ENCODE results near the gene COX6B2. TPM values are rescaled to one million over a fixed set of nuclear protein-coding genes. Genes with fewer than 3 reads are reported as not detected.

Gene COX6B2
- total RNA-seq, 1 donor from 2014 or later, result 0.17 TPM

DNA sequence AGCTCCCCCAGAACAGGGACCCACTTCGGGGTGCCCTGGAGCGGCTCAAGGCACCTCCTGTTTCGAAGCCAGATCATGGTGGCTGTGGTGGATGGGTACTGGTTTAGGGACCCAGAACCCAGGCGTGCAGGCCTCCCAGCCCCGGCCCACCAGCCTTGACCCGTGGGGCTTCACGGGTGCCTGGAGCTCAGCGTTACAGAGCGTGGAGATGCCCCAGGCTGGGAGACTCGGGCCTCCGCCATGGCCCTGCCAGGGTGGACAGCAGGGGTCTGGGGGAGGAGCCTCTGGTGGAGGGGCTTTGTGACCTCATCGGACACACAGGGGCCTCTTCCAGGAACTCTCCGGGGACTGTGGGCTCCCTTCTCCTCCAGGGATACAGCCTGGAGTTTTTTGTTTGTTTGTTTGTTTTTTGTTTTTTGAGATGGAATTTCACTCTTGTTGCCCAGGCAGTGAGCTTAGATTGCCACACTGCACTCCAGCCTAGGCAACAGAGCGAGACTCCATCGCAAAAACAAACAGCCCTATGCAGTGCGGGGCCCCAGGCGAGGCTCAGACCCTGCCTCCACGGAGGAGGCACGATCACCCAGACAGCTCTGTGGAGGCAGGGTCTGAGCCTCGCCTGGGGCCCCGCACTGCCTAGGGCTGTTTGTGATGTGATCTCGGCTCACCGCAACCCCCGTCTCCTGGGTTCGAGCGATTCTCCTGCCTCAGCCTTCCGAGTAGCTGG is 8.6 kb upstream of the COX6B2 start, which contains the start of gene GARIN5B:
Gene GARIN5B, minus strand, starts transcription at position 271 of the 727 bp plus-strand sequence. Its CDS starts 194 bp downstream, at position 77.
- Mint-ChIP-seq H3K36me3 (ENCODE audit: low read depth) (no peaks in the 10 kb centered on the region), H3K27ac (ENCODE audit: unreplicated experiment) (no peak within 1 kb of the TSS), H3K4me3 (ENCODE audit: unreplicated experiment) (no peak within 1 kb of the TSS), H3K4me1 (ENCODE audit: low read depth) (peaks cover 12% of the 10 kb centered on the region), H3K9me3 (ENCODE audit: low read depth) (no peaks in the 10 kb centered on the region), H3K27me3 (ENCODE audit: low read depth) (no peaks in the 10 kb centered on the region)
- DNase-seq (ENCODE audit: low spot score), result no peak
- TF ChIP-seq, protein P1, sequence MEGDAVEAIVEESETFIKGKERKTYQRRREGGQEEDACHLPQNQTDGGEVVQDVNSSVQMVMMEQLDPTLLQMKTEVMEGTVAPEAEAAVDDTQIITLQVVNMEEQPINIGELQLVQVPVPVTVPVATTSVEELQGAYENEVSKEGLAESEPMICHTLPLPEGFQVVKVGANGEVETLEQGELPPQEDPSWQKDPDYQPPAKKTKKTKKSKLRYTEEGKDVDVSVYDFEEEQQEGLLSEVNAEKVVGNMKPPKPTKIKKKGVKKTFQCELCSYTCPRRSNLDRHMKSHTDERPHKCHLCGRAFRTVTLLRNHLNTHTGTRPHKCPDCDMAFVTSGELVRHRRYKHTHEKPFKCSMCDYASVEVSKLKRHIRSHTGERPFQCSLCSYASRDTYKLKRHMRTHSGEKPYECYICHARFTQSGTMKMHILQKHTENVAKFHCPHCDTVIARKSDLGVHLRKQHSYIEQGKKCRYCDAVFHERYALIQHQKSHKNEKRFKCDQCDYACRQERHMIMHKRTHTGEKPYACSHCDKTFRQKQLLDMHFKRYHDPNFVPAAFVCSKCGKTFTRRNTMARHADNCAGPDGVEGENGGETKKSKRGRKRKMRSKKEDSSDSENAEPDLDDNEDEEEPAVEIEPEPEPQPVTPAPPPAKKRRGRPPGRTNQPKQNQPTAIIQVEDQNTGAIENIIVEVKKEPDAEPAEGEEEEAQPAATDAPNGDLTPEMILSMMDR (IDR thresholded peaks at IDR 0.05), result no peak

DNA sequence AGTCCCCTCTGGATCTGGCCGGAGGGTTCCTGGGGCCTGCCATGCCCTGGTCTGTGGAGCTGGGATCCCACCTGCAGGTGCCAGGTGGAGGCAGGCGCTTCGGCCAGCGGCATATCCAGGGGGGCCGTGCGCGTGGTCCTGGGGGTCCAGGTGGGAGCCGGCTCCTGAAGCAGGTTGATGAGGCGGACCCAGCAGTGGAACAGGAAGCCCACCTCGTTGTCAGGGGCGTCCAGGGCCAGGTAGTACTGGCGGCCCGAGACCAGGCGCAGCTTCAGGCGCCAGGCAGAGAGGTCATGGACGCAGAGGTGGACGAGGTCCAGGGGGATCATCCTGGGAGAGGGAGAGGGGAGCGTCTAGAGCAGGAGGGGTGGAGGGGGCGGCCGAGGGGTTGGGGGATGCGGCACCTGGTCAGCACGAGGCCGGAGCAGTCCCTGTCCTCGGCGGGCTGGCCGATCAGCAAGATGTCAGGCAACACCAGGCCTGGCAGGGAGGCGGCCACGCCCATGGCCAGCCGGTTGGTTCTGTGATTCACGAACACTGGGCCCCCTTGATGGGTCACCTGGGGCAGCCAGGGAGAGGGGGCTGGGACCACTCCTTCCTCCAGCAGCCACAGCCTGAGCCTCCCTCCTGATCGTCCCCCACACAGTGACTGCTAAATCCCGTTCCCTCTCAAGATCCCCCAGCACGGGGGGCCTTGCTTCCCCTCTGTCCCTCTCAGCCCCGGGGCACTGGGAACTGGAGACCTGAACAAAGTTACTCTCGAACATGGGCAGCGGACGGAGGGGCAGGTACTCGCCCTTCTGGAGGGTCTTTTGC is 7.9 kb upstream of the COX6B2 start:
- peaks cover 1% of the 10 kb centered on the region for H3K27me3 Mint-ChIP-seq (ENCODE audit: low read depth)
- TF ChIP-seq, protein P1 (IDR thresholded peaks at IDR 0.05), result no peak
- H3K9me3 Mint-ChIP-seq (ENCODE audit: low read depth), result no peaks in the 10 kb centered on the region
- no peaks in the 10 kb centered on the region for H3K36me3 Mint-ChIP-seq (ENCODE audit: low read depth)
- peaks cover 12% of the 10 kb centered on the region for H3K4me1 Mint-ChIP-seq (ENCODE audit: low read depth)
- no peak overlapping the region for H3K4me3 Mint-ChIP-seq (ENCODE audit: unreplicated experiment)
- peak; percentile 93 for DNase-seq (ENCODE audit: low spot score)
- H3K27ac Mint-ChIP-seq (ENCODE audit: unreplicated experiment), result no peak overlapping the region

DNA sequence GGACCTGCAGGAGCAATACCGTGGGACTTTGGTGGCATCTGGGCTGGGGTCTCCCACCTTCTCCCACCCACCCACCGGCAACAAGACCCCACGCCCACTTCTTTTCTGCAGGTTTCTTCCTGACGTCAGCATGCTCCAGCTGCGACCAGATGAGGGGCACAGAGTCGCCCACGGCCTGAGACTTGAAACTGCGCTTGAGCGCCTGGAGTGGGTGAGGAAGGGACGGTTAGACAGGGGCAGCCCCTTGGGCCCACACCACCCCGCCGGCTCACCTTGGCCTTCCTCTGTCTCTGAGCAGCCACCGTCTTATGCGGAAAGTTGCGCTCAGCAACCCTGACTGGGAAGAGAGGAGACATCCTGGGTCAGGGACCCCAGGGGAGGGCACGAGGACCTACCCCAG is 6.4 kb upstream of the COX6B2 start:
- TF ChIP-seq, protein P1 (IDR thresholded peaks at IDR 0.05), result no peak
- no peaks in the 10 kb centered on the region for H3K36me3 Mint-ChIP-seq (ENCODE audit: low read depth)

DNA sequence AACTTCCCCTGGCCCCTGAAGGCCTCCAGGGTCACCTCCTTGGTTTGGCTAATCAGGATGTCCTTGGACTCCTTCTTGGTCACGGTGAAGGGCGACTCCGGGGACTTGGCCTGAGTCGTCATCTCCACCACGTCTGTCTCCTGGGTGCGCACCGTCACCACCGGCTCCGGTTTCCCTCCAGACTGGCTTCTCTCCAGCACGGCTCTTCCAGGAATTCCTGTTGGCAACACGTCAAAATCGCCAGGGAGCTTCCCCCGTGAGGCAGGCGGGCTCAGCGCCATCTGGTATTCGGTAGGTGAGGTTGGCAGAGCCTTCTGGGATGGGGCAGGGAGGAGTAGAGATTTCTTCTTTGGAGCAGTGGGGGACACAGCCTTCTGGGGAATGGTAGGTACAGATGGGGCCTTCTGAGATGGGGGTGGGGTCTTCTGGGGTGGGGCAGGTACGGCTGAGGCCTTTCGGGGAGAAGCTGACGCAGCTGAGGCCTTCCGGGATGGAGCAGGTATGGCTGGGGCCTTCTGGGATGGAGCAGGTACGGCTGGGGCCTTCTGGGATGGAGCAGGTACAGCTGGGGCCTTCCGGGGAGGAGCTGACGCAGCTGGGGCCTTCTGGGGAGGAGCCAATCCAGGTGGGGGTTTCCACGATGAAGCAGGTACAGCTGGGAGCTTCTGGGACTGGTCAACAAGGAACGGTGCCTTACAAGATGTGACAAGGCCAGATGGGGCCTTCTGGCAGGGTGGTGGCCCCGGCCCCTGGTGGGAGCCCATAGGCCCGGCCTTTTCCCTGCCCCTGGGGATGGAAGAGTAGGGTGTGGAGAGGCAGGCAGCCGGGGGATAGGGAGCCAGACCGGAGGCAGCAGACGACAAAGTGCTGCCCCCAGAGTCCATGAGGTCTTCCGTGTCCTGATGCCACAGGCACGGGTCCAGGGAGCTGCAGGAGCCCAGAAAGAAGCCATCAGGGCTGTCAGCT is 4.7 kb upstream of the COX6B2 start:
- peaks cover 7% of the 10 kb centered on the region for H3K4me1 Mint-ChIP-seq (ENCODE audit: low read depth)
- H3K27me3 Mint-ChIP-seq (ENCODE audit: low read depth), result peaks cover 10% of the 10 kb centered on the region
- H3K4me3 Mint-ChIP-seq (ENCODE audit: unreplicated experiment), result no peak overlapping the region
- no peak overlapping the region for H3K27ac Mint-ChIP-seq (ENCODE audit: unreplicated experiment)
- no peak for DNase-seq (ENCODE audit: low spot score)
- TF ChIP-seq, protein P1 (IDR thresholded peaks at IDR 0.05), result no peak
- H3K36me3 Mint-ChIP-seq (ENCODE audit: low read depth), result no peaks in the 10 kb centered on the region
- H3K9me3 Mint-ChIP-seq (ENCODE audit: low read depth), result no peaks in the 10 kb centered on the region

More for the DNA sequence above, 6.4 kb upstream of the COX6B2 start:
- Mint-ChIP-seq H3K9me3 (ENCODE audit: low read depth) (no peaks in the 10 kb centered on the region), H3K4me1 (ENCODE audit: low read depth) (peaks cover 12% of the 10 kb centered on the region), H3K27ac (ENCODE audit: unreplicated experiment) (no peak overlapping the region), H3K4me3 (ENCODE audit: unreplicated experiment) (no peak overlapping the region), H3K27me3 (ENCODE audit: low read depth) (peaks cover 6% of the 10 kb centered on the region)
- DNase-seq (ENCODE audit: low spot score), result no peak
